Endothelial cell of umbilical vein (primary cell): ENCODE data around the gene SLC17A2. TPM values are rescaled to one million over a fixed set of nuclear protein-coding genes. Genes with fewer than 3 reads are reported as not detected.

Experiments used
- BruUV-seq: library from RNA; stranded (reverse); fragments of 400-500 nt; replicated peaks from 2 replicates; lab custom pipeline; 2021; lab: Mats Ljungman, UMichigan
- CTCF ChIA-PET: fragments of 300-600, 350-600 bp; sonication (Branson Sonifier 250); formaldehyde crosslinking; loops from one replicate; lab custom pipeline; 2021; ENCODE audit warnings: antibody characterized with exemption, inconsistent platforms; lab: Charles Lee
- POLR2A ChIA-PET: fragments of 300-600, 350-600 bp; sonication (Branson Sonifier 250); formaldehyde crosslinking; loops from one replicate; lab custom pipeline; 2021; ENCODE audit warnings: antibody characterized with exemption, inconsistent platforms; lab: Charles Lee
- DNase-seq: peaks from one replicate; pipeline ENCODE4 v3.0.0-alpha.2; 2011; ENCODE audit warnings: low read depth, low spot score
- FAIRE-seq: peaks from 2 replicates; lab custom pipeline; 2011; peaks lifted over from hg19 to GRCh38; lab: Jason Lieb, UNC
- H2AFZ ChIP-seq: 2 replicates; pipeline ENCODE4 v1.6.0; 2012; ENCODE audit warnings: low read depth, low read length, control low read depth, inconsistent platforms
- H3K27ac ChIP-seq: 2 replicates; pipeline ENCODE4 v1.5.1; 2011; ENCODE audit warnings: low read depth, mild to moderate bottlenecking, control low read depth, low read length, moderate library complexity; ENCODE audit not compliant: insufficient read depth
- H3K27me3 ChIP-seq, 2 experiments: 2 replicates each; pipeline versions ENCODE4 v1.6.0 to v1.6.1; 2011; ENCODE audit warnings: low read length in 2 of 2, mixed read lengths in 1 of 2; ENCODE audit not compliant: control insufficient read depth in 2 of 2, insufficient read depth in 2 of 2
- H3K36me3 ChIP-seq, 2 experiments: 2 replicates in 1 of 2; 3 replicates in 1 of 2; pipeline ENCODE4 v1.5.1; 2011; ENCODE audit warnings: low read length in 2 of 2, mild to moderate bottlenecking in 1 of 2, moderate library complexity in 1 of 2; ENCODE audit not compliant: control insufficient read depth in 2 of 2, insufficient read depth in 2 of 2; ENCODE audit errors: extremely low read depth in 1 of 2
- H3K4me1 ChIP-seq: 3 replicates; pipeline ENCODE4 v1.5.1; 2011; ENCODE audit warnings: mild to moderate bottlenecking, low read length; ENCODE audit not compliant: control insufficient read depth, insufficient read depth; ENCODE audit errors: extremely low read depth
- H3K4me2 ChIP-seq: 2 replicates; pipeline ENCODE4 v1.6.1; 2011; ENCODE audit warnings: low read length, control low read depth, mixed read lengths; ENCODE audit not compliant: insufficient read depth
- H3K4me3 ChIP-seq, 3 experiments: fragments of 200-600 bp in 1 of 3; sonication (generic), shearing (Covaris generic) in 1 of 3; replicated peaks in 1 of 3; 2 replicates each; pipeline ENCODE4 v1.5.1; 2011 to 2016; ENCODE audit warnings: control low read depth in 3 of 3, low read length in 3 of 3, mild to moderate bottlenecking in 2 of 3, inconsistent platforms in 1 of 3, low read depth in 1 of 3, moderate library complexity in 1 of 3; ENCODE audit not compliant: insufficient read depth in 1 of 3
- H3K79me2 ChIP-seq: 2 replicates; pipeline ENCODE4 v1.6.0; 2012; ENCODE audit warnings: low read length, inconsistent platforms; ENCODE audit not compliant: control insufficient read depth, insufficient read depth
- H3K9ac ChIP-seq: replicated peaks from 2 replicates; pipeline ENCODE3; 2011; ENCODE audit warnings: low read length, control low read depth; ENCODE audit not compliant: insufficient read depth; ENCODE audit errors: extremely low read depth
- H3K9me1 ChIP-seq: replicated peaks from 3 replicates; pipeline ENCODE4 v1.6.0; 2011; ENCODE audit warnings: mild to moderate bottlenecking, low read length; ENCODE audit not compliant: control insufficient read depth, insufficient read depth; ENCODE audit errors: extremely low read depth
- H3K9me3 ChIP-seq: replicated peaks from 2 replicates; pipeline ENCODE4 v1.5.1; 2012; ENCODE audit warnings: low read length, inconsistent platforms; ENCODE audit not compliant: control insufficient read depth, insufficient read depth
- H4K20me1 ChIP-seq: replicated peaks from 2 replicates; pipeline ENCODE3; 2011; ENCODE audit warnings: mild to moderate bottlenecking, low read length; ENCODE audit not compliant: control insufficient read depth, insufficient read depth; ENCODE audit errors: extremely low read depth
- EZH2 ChIP-seq: IDR thresholded peaks from 2 replicates; pipeline ENCODE4 v1.6.1; 2012; ENCODE audit warnings: borderline replicate concordance, low read depth, mild to moderate bottlenecking, moderate library complexity, low read length, inconsistent platforms; ENCODE audit not compliant: severe bottlenecking
- FOS ChIP-seq: IDR thresholded peaks from 2 replicates; pipeline ENCODE4 v1.6.1; 2011; ENCODE audit warnings: mild to moderate bottlenecking, low read length, moderate library complexity, borderline replicate concordance; ENCODE audit not compliant: insufficient read depth
- GATA2 ChIP-seq: IDR thresholded peaks from 2 replicates; pipeline ENCODE4 v1.7.0; 2011; ENCODE audit warnings: low read depth, mild to moderate bottlenecking, moderate library complexity, mixed read lengths, low read length; ENCODE audit not compliant: insufficient read length, insufficient read depth
- JUN ChIP-seq: IDR thresholded peaks from 2 replicates; pipeline ENCODE4 v1.6.1; 2011; ENCODE audit warnings: borderline replicate concordance, low read depth; ENCODE audit not compliant: insufficient read length, insufficient read depth
- MYC ChIP-seq: IDR thresholded peaks from one replicate; pipeline ENCODE4 v1.6.1; 2011; ENCODE audit warnings: mild to moderate bottlenecking, low read depth, low read length
- POLR2A ChIP-seq: IDR thresholded peaks from 2 replicates; pipeline ENCODE4 v1.6.1; 2012; ENCODE audit warnings: low read depth, mild to moderate bottlenecking, control low read depth, low read length
- POLR2AphosphoS5 ChIP-seq: IDR thresholded peaks from 2 replicates; pipeline ENCODE4 v1.6.1; 2012; ENCODE audit warnings: low read depth, mild to moderate bottlenecking, control low read depth, low read length, moderate library complexity; ENCODE audit not compliant: insufficient read depth
- dilution Hi-C: fragments of 300-500 bp; cut with MboI; formaldehyde crosslinking; loops from one replicate; pipeline ENCODE4 v1.15.0; 2019; ENCODE audit warnings: low sequenced_read_pairs; ENCODE audit not compliant: extremely low pct_ligation_motif_present
- intact Hi-C: fragments of 100-400 bp; cut with micrococcal nuclease; formaldehyde crosslinking; loops from one replicate; pipeline ENCODE4 v1.10.0; 2022
- polyA plus RNA-seq, 4 experiments: library from polyadenylated mRNA; depleted of rRNA in 3 of 4; stranded (reverse) in 3 of 4; unstranded in 1 of 4; fragments of >200 nt; gene quantifications; 2 replicates each; pipeline versions ENCODE4 v1.2.1 to v1.2.3, GENCODE V29; 2011 to 2012; ENCODE audit warnings: missing spikeins in 1 of 4
- total RNA-seq: library from RNA; stranded (reverse); gene quantifications from 2 replicates; pipeline ENCODE4 v1.2.3, GENCODE V29; 2021
- TF ChIP-seq, protein P1 (sequence below), 2 donors: IDR thresholded peaks; 1 replicate in 1 of 2; 2 replicates in 1 of 2; pipeline ENCODE4 v1.5.1; 2011; ENCODE audit warnings: low read length in 2 of 2, mild to moderate bottlenecking in 2 of 2, moderate library complexity in 2 of 2, control low read depth in 1 of 2, inconsistent platforms in 1 of 2, low read depth in 1 of 2; ENCODE audit not compliant: insufficient read depth in 1 of 2; ENCODE audit errors: extremely low read depth in 1 of 2
- TF ChIP-seq, protein P2 (sequence below): IDR thresholded peaks from 2 replicates; pipeline ENCODE4 v1.6.1; 2011; ENCODE audit not compliant: insufficient read depth, insufficient read length

The SLC17A2 gene
- total and polyA plus RNA-seq, 2 donors (not counting 3 experiments of a cell fraction or from before 2014, with no cell fraction given), result not detected

DNA sequence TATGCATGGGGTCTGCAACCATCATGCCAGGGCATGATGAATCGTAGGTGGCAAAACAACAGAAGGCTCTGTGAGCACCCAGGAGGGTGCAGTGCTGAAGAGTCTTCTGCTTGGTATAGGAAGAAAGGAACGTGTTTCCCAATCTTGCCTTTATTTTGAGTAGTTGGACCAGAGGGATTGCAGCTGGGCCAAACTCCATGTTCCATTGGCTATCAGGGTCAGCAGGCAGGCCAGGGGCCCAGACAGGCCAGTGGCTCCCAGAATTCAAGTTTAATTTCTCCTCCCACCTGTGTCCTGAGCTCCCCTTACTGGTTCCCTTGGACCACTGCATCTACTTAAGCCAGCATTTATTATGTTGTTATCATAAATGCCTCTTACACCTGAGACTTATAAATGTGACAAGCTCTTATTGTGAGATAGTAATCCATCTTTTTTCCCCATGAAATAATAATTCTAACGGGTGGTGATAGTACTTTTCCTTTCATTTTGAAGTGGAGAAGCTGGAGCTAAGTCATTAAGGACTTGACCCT lies 31.2 kb upstream of the SLC17A2 start:
- H3K27me3 ChIP-seq, result no peaks in the 10 kb centered on the region
- no peaks in the 10 kb centered on the region for H3K9me3 ChIP-seq
- H3K27ac ChIP-seq, result peak overlapping the region; percentile 87
- intact Hi-C loops (loop anchor here (1.0 to 2.0 kb wide), 3 partner anchors 10 to 55 kb away; a partner anchor contains a TSS), dilution Hi-C loops (no loop called here)
- H3K4me2 ChIP-seq, result peak overlapping the region; percentile 99
- H2AFZ ChIP-seq, result peak overlapping the region; percentile 85
- DNase-seq, result no peak
- no peaks in the 10 kb centered on the region for H3K9me1 ChIP-seq
- TF ChIP-seq, protein P1, sequence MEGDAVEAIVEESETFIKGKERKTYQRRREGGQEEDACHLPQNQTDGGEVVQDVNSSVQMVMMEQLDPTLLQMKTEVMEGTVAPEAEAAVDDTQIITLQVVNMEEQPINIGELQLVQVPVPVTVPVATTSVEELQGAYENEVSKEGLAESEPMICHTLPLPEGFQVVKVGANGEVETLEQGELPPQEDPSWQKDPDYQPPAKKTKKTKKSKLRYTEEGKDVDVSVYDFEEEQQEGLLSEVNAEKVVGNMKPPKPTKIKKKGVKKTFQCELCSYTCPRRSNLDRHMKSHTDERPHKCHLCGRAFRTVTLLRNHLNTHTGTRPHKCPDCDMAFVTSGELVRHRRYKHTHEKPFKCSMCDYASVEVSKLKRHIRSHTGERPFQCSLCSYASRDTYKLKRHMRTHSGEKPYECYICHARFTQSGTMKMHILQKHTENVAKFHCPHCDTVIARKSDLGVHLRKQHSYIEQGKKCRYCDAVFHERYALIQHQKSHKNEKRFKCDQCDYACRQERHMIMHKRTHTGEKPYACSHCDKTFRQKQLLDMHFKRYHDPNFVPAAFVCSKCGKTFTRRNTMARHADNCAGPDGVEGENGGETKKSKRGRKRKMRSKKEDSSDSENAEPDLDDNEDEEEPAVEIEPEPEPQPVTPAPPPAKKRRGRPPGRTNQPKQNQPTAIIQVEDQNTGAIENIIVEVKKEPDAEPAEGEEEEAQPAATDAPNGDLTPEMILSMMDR (IDR thresholded peaks at IDR 0.05; ENCODE audit: extremely low read depth in 1 of 2, insufficient read depth in 1 of 2, low read depth in 1 of 2, low read length in 2 of 2), result no peak
- TF ChIP-seq POLR2A (no peak), MYC (no peak), POLR2AphosphoS5 (no peak), FOS (no peak), EZH2 (no peak), JUN (no peak), GATA2 (no peak)
- TF ChIP-seq, protein P2, sequence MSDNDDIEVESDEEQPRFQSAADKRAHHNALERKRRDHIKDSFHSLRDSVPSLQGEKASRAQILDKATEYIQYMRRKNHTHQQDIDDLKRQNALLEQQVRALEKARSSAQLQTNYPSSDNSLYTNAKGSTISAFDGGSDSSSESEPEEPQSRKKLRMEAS, result no peak
- H3K79me2 ChIP-seq, result peaks cover 32% of the 10 kb centered on the region
- peak overlapping the region; percentile 84 for H3K9ac ChIP-seq
- H3K4me3 ChIP-seq, result peak overlapping the region in 1 of 3 experiments; percentile 86
- FAIRE-seq, result no peak
- BruUV-seq, result no TSS peak
- CTCF ChIA-PET, result interaction anchor here (1.0 to 5.9 kb wide), 3 partner anchors 9 to 172 kb away, joined by 3 to 29 read pairs (median 4); no protein-coding TSS in a partner anchor
- H3K36me3 ChIP-seq, result peaks cover 2 to 10% of the 10 kb centered on the region in 2 experiments
- POLR2A ChIA-PET, result no interaction called here
- H4K20me1 ChIP-seq, result no peaks in the 10 kb centered on the region
- H3K4me1 ChIP-seq, result peaks cover 27% of the 10 kb centered on the region
